COLO668 (cell line): ENCODE results near the gene THOC5.
"Not testable (repeated sequence)": the region's sequence is repeated elsewhere in the genome, so short reads cannot be mapped to it uniquely, and the experiment has no call there.

Source experiments
- DNase-seq: peaks from one replicate; lab custom pipeline; 2025; ENCODE audit not compliant: unreplicated experiment; lab: John Stamatoyannopoulos, UW

The THOC5 gene

DNA sequence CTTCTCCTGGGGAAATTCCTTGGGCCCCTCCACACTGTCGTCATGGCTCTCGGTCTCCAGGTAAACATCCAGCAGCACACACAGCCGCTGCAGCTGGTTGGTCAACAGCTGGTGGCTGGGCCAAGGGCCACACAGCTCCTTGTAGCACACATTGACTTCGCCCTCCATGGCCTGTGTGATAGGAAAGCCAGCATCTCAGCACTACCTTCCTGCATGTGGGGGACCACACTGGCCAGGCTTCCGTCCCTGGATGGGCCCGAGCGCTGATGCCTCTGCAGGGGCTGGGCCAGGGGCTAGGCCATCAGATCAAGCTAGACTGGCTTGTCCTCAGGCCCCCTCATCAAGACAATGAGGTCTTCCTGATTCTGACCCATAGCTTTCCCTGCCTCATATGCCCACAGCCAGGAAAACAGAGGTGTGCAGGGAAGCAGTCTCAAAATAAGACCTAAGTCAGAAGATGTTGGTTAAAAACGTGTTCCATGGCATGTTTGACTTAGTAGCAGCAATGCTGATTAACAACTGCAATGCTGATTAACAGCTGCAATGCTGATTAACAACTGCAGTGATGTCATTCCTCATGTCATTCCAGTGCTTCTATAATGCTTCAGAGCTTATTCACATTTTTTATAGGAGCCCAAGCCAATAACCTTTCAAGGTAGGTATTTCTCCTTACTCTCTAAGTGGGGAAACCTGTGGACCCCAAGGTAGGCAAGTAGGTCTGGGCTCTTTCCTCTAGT is 42.3 kb downstream of the THOC5 start:
- no peak for DNase-seq

DNA sequence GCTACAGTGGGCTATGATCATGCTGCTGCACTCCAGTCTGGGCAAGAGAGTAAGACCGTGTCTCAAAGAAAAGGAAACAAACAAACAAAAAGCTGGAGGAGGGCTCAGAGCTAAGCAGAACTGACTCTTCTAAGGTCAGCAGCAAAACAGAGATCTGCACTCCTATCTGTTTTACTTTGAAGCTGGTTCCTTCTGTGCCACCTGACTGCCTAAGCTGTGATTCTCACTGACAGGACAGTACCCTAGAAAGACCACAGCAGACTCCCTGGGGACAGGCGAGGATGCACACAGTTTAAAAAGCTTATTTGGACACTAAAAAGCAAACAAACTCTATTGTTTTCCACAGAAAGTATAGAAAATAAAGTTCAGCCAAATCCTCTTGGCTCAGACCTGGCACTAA is 43.0 kb downstream of the THOC5 start:
- DNase-seq: no peak

DNA sequence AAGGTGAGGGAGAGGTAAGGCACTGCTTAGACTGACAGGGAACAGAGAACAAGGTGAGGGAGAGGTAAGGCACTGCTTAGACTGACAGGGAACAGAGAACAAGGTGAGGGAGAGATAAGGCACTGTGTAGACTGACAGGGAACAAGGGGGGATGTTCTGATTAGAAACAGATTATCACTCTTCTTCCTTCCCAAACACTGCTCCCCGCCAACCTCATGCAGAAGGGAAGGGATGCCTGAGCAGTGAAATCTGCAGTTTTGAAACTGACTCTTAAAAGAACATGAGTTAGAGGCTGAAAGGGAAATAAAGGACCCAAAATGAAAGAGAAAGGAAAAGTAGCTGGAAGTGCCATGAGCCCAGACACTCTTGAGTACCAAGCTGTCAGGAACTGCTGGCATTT is 43.7 kb downstream of the THOC5 start:
- no peak for DNase-seq

DNA sequence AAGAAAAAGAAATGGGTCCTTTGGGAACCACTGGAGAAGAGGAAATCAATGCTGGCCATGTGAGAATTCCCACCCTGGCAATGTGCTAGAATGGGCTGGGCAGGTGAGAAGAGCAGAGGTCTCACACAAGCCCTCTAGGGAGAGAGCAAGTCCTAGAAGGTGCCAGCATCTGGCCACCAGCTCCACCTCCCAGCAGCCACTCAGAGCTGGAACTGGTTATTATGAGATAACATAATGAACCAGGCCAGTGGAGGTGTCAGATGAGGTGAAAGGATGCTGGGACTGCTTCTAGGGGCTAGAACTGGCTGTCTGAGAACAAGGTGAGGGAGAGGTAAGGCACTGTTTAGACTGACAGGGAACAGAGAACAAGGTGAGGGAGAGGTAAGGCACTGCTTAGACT is 44.3 kb downstream of the THOC5 start:
- no peak for DNase-seq

DNA sequence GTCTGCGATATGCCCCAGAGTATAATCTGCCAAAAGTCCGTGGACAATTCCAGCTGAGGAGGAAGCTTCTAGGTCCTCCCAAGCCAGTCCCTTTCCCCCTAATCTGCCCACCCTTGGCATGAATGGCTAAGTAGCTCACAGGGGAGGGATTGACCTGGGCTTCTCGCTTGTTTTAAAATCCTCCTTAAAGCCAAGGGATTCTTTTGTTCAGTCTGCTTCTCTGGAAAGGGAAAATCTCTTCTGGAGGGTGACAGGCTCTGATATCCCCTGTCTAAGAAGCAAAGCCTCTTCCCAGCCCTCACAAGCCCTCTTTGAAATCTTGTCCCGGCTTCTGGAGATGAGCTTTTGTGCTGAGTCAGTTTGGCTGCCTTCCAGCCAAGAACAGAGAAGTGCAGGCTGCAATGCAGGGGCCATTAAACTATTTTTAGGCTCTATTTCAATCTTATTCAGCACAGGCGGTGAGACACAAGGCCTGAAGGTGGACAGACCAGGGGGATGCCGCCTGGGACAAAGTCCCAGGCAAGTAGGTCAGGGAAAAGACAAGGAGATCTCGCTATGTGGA is 49.7 kb downstream of the THOC5 start:
- no peak for DNase-seq

DNA sequence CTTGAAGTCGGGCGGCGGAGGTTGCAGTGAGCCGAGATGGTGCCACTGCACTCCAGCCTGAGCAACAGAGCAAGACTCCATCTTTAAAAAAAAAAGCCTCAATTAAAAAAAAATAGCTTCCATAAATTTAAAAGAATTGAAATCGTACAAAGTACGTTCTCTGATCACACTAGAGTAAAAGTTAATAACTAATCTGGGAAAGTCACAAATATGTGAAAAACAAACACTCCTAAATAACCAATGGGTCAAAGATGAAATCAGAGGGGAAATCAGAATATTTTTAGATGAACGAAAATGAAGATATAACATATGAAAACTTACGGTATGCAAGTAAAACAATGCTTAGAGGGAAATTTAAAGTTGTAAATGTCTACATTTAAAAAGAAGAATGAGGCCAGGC is 53.7 kb downstream of the THOC5 start:
- DNase-seq: no peak

DNA sequence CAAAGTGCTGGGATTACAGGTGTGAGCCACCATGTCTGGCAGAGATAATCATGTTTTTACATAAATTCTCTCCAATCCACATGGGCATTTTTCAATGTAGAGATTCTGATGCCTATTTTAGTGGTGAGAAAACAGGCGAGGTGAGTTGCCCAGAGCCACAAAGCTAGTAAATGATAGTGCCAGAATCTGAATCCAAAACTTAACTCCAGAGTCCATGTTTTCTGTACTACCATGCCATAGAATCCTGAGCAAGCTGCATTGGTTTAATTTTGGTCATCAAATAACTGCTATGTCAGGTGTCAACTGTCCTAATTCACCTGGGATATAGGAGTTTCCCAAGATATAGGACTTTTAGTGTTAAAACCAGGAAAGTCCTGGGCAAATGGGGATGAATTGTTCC is 59.9 kb downstream of the THOC5 start:
- DNase-seq: no peak

DNA sequence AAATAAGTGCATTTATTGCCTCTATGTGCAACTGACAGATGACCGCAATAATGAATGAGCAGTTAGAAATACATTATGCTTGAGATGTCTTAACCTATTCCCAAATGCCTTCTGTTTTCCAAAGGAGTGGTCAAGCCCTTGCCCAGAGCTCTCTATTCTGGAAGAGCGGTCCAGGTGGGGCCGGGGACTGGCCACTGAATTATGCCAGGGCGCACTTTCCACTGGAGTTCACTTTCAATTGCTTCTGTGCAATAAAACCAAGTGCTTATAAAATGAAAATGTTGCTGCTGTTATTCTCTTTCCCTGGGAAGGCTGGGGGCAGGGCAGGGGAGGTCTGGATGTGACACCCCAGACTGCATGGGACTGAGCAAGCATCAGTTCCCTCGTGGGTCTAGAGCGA is 62.5 kb downstream of the THOC5 start:
- no peak for DNase-seq

DNA sequence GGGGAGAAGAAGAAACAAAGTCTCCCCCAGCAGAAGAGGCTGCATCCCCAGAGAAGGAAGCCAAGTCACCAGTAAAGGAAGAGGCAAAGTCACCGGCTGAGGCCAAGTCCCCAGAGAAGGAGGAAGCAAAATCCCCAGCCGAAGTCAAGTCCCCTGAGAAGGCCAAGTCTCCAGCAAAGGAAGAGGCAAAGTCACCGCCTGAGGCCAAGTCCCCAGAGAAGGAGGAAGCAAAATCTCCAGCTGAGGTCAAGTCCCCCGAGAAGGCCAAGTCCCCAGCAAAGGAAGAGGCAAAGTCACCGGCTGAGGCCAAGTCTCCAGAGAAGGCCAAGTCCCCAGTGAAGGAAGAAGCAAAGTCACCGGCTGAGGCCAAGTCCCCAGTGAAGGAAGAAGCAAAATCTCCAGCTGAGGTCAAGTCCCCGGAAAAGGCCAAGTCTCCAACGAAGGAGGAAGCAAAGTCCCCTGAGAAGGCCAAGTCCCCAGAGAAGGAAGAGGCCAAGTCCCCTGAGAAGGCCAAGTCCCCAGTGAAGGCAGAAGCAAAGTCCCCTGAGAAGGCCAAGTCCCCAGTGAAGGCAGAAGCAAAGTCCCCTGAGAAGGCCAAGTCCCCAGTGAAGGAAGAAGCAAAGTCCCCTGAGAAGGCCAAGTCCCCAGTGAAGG is 64.3 kb downstream of the THOC5 start:
- DNase-seq: not testable (repeated sequence)

DNA sequence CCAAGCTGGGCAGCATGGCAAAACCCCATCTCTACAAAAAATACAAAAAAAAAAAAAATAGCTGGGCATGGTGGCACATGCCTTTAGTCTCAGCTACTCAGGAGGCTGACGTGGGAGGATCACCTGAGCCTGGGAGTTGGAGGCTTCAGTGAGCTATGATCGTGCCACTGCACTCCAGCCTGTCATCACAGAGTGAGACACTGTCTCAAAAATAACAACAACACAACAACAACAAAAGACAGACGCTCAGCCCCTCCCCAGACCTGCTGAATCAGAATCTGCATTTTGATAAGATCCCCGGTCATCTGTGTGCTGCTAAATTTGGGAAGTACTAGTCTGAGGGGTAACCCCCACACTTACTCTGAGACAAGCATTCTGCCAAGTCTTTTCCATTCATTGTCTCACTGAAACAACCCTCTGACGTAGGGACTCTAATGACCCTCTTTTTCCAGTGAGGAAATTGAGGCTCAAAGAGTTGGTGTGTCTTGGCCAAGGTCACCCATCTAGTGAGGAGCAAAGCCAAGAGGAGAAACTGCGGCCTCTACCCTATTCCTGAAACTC is 66.1 kb downstream of the THOC5 start:
- no peak for DNase-seq

DNA sequence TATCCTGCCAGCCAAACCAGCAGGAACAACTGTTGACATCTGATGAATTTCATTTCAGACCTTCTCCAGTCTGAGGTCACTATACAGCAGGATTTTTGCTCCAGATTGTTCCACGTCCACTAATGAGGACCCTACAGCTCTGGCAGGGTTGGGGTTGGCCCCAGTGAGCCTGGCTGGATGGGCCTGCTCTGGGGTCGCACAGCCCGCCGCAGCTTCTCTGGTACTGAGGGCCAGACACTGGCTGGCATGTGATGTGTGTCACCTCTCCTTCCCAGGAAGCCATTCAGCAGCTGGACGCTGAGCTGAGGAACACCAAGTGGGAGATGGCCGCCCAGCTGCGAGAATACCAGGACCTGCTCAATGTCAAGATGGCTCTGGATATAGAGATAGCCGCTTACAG is 68.1 kb downstream of the THOC5 start:
- no peak for DNase-seq

DNA sequence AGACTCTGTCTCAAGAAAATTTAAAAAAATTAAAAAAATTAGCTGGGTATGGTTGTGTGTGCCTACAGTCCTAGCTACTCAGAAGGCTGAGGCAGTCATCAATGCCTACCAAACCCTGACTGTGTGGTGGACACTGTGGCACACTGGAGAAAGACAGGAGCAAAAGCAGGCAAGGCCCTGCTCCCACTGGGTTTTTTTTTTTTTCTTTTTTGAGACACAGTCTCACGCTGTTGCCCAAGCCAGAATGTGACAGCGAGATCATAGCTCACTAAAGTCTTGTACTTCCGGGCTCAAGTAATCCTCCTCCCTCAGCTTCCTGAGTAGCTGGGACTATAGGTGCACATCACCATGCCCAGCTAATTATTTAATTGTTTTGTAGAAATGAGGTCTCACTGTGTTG is 68.9 kb downstream of the THOC5 start:
- no peak for DNase-seq

DNA sequence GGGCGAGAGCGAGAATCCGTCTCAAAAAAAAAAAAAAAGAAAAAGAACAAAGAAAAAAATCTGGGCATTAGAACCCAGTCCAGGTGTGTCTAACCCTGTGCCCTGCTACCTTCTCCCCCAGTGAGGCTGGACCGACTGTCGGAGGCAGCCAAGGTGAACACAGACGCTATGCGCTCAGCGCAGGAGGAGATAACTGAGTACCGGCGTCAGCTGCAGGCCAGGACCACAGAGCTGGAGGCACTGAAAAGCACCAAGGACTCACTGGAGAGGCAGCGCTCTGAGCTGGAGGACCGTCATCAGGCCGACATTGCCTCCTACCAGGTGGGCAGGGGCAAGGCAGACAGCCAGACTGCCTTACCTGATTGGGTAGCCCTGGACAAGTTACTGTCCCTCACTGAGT is 70.3 kb downstream of the THOC5 start:
- DNase-seq: no peak

DNA sequence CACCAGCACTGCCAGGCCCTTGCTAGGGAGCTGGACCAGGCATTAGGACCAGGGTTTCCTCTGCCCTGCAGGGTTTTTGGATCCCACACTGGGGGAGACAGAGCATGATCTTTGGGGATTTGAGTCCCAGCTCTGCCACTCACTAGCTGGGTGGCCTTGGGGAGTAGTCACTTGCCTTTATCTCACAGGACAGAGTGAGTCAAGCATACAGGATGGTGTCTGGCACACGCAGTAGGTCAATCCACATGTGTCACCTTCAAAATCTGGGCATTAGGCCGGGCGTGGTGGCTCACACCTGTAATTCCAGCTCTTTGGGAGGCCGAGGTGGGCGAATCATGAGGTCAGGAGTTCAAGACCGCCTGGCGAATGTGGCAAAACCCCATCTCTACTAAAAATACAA is 70.8 kb downstream of the THOC5 start:
- no peak for DNase-seq

DNA sequence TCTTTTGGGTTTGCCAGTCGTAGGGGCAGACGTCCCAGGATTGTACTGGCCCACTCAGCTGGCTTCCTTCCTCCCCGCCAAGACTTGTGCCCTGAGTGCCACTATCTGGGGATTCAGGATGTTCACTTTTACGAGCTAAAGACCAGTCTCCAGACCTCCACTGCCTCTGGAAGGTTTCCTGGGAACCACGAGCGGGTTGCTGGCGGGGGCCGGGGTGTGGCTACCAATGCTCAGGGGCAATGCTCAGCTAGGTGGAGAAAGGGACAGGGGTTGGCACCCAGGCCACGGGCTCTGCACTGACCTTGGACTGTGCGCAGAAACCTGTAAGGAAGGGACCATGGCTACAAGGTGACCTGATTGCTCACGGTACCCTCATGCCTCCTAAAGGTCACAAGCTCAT is 71.3 kb downstream of the THOC5 start:
- no peak for DNase-seq

DNA sequence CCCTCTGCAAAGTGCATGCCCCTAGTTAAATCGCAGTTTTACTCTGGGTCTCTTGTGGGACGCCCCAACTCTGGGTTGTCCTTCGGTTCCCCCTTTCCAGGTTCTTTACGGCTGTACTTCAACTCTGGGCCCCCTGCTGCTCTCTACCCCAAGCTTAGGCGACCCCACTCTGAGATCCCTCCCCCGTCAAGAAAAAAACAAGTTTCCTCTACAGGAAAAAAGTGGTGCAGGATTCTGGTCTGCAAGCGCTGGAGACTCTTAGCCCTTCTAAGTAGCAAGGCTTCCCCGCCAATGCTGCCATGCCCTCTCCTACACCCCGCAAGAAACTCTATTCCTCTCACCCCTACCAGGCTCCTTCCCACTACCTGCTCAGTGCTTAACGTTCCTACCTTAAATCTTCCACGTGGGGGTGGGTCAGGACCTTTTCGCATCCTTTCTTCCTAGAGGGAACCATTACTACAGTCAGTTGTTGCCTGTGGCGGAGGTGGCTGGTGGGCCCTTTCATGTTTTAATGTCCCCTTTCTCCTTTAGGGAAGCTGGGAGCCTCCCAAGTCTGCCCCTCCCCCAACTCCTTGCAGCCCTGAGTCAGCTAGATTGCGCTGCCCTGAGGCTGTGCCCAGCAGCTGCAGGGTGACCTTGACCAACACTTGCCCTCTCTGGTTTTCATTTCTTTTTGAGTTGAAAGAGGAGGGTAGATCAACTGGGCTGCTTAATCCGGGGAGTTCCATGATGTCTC is 72.1 kb downstream of the THOC5 start:
- no peak for DNase-seq

DNA sequence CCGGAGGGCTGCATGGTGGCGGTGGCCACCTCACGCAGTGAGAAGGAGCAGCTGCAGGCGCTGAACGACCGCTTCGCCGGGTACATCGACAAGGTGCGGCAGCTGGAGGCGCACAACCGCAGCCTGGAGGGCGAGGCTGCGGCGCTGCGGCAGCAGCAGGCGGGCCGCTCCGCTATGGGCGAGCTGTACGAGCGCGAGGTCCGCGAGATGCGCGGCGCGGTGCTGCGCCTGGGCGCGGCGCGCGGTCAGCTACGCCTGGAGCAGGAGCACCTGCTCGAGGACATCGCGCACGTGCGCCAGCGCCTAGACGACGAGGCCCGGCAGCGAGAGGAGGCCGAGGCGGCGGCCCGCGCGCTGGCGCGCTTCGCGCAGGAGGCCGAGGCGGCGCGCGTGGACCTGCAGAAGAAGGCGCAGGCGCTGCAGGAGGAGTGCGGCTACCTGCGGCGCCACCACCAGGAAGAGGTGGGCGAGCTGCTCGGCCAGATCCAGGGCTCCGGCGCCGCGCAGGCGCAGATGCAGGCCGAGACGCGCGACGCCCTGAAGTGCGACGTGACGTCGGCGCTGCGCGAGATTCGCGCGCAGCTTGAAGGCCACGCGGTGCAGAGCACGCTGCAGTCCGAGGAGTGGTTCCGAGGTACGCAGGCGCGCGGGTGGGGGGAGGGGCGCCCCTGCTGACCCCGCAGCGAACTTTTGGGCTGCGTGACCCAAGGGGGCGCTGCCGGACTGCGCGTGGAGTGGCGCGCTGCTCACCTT is 72.9 kb downstream of the THOC5 start:
- DNase-seq: no peak

DNA sequence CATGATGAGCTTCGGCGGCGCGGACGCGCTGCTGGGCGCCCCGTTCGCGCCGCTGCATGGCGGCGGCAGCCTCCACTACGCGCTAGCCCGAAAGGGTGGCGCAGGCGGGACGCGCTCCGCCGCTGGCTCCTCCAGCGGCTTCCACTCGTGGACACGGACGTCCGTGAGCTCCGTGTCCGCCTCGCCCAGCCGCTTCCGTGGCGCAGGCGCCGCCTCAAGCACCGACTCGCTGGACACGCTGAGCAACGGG is 73.4 kb downstream of the THOC5 start:
- DNase-seq: no peak

DNA sequence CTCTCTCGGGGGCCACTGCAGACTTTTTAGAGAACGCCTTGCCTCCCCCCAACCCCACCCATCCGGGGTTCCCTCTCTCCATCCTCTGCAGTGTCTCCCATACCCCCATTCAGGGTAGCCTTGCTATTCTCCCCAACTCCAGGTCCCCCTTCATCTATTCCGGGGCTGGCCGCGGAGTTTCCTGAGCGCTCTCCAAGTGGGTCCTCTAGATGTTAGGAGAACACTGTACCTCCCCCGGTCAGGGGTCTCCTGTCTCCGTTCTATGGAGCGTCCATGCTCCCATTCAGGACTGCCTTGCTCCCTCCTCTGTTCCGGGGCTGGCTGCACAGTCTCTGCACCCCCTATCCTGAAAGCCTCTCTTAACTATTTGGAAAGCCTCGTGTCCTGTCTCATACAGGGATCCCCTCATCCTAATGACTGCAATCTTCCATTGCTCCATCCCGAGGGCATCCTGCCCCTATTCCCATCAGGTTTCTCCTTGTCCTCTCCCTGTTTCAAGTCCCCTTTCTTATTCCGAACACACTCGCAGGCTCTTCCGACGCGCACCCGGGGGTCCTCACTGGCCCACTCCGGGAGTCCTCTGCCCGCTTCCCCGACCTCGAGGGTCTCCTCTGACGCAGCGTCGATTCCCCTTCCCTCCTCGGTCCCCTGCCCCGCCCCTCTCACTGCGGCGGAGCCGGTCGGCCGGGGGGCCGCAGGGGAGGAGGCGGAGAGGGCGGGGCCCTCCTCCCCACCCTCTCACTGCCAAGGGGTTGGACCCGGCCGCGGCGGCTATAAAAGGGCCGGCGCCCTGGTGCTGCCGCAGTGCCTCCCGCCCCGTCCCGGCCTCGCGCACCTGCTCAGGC is 73.9 kb downstream of the THOC5 start, which contains the start of gene NEFH:
NEFH (plus strand) TSS at position 802 of the 845 bp plus-strand sequence. CDS start 45 bp downstream, outside the sequence.
- peak; percentile 70 for DNase-seq
